Lower leg skin (tissue), 3 donors: Measurements from ENCODE around the gene DOCK9.

Experiments
- POLR2A ChIP-seq, 2 donors: fragments of 450-650 bp; IDR thresholded peaks; one replicate each; pipeline ENCODE4 v1.6.1; 2016 to 2017; ENCODE audit warnings: antibody characterized with exemption in 2 of 2, mild to moderate bottlenecking in 1 of 2, moderate library complexity in 1 of 2
- TF ChIP-seq, protein P1 (sequence below), 3 donors: fragments of 450-650 bp; IDR thresholded peaks; one replicate each; pipeline ENCODE4 v1.5.1; 2016; ENCODE audit warnings: antibody characterized with exemption in 3 of 3, mild to moderate bottlenecking in 3 of 3, moderate library complexity in 2 of 3

- TF ChIP-seq, protein P1, sequence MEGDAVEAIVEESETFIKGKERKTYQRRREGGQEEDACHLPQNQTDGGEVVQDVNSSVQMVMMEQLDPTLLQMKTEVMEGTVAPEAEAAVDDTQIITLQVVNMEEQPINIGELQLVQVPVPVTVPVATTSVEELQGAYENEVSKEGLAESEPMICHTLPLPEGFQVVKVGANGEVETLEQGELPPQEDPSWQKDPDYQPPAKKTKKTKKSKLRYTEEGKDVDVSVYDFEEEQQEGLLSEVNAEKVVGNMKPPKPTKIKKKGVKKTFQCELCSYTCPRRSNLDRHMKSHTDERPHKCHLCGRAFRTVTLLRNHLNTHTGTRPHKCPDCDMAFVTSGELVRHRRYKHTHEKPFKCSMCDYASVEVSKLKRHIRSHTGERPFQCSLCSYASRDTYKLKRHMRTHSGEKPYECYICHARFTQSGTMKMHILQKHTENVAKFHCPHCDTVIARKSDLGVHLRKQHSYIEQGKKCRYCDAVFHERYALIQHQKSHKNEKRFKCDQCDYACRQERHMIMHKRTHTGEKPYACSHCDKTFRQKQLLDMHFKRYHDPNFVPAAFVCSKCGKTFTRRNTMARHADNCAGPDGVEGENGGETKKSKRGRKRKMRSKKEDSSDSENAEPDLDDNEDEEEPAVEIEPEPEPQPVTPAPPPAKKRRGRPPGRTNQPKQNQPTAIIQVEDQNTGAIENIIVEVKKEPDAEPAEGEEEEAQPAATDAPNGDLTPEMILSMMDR (IDR thresholded peaks at IDR 0.05), result no peak
- no peak for TF ChIP-seq POLR2A (IDR thresholded peaks at IDR 0.05)
Measured at GRCh38 chr13:99013951-99014350, 36.1 kb upstream of the DOCK9 start.
